NCI-H345 (cell line): ENCODE measurements around the gene WNT5B.
A peak's percentile ranks its signal among the peaks of the same experiment; 100 is the strongest.
"Not testable (repeated sequence)": the region's sequence is repeated elsewhere in the genome, so short reads cannot be mapped to it uniquely, and the experiment has no call there.

ENCODE experiments used
- DNase-seq: peaks from one replicate; lab custom pipeline; 2025; lab: John Stamatoyannopoulos, UW

WNT5B gene

GRCh38 chr12:1598757-1599156 lies 30.3 kb upstream of the WNT5B start:
- no peak for DNase-seq

- DNase-seq: not testable (repeated sequence)
Observed at GRCh38 chr12:1602706-1603105, 26.3 kb upstream of the WNT5B start.

- DNase-seq: no peak
Observed at GRCh38 chr12:1603269-1603993, 25.6 kb upstream of the WNT5B start.

- DNase-seq: no peak
Observed at GRCh38 chr12:1604464-1604863, 24.6 kb upstream of the WNT5B start.

- DNase-seq: peak; percentile 76
Observed at GRCh38 chr12:1605129-1606020, 23.7 kb upstream of the WNT5B start.

- peak; percentile 90 for DNase-seq
Observed at GRCh38 chr12:1606021-1606622, 22.9 kb upstream of the WNT5B start.

- DNase-seq: no peak
Observed at GRCh38 chr12:1607940-1608712, 20.9 kb upstream of the WNT5B start.

GRCh38 chr12:1608713-1609119 lies 20.3 kb upstream of the WNT5B start:
- no peak for DNase-seq

GRCh38 chr12:1610072-1610643 lies 18.9 kb upstream of the WNT5B start:
- DNase-seq: no peak

GRCh38 chr12:1611803-1612572 lies 17.0 kb upstream of the WNT5B start:
- DNase-seq: peak; percentile 13

- no peak for DNase-seq
Observed at GRCh38 chr12:1613860-1614259, 15.2 kb upstream of the WNT5B start.

- no peak for DNase-seq
Observed at GRCh38 chr12:1614360-1614759, 14.7 kb upstream of the WNT5B start.

- no peak for DNase-seq
Observed at GRCh38 chr12:1616233-1617066, 12.6 kb upstream of the WNT5B start.

GRCh38 chr12:1618489-1618888 lies 10.5 kb upstream of the WNT5B start:
- DNase-seq: no peak

- no peak for DNase-seq
Observed at GRCh38 chr12:1619159-1619558, 9.9 kb upstream of the WNT5B start.

- DNase-seq: no peak
Observed at GRCh38 chr12:1619587-1619986, 9.4 kb upstream of the WNT5B start.

GRCh38 chr12:1620092-1620491 lies 8.9 kb upstream of the WNT5B start:
- DNase-seq: no peak

GRCh38 chr12:1622406-1622805 lies 6.6 kb upstream of the WNT5B start:
- no peak for DNase-seq

GRCh38 chr12:1629338-1630132 lies 504 bp downstream of the WNT5B start:
- peak; percentile 31 for DNase-seq
